Endometrial microvascular endothelial cells (primary cell): Measurements from ENCODE around the gene ELAC2. TPM values are rescaled to one million over a fixed set of nuclear protein-coding genes. Genes with fewer than 3 reads are reported as not detected.
"Not testable (repeated sequence)": the region's sequence is repeated elsewhere in the genome, so short reads cannot be mapped to it uniquely, and the experiment has no call there.

ENCODE experiments used
- in situ Hi-C: cut with HindIII; loops from 2 replicates; pipeline ENCODE4 v1.10.0; 2017; ENCODE audit warnings: low sequenced_read_pairs, low pct_unique_long_range_greater_than_20kb; ENCODE audit errors: inconsistent ontology term
- total RNA-seq: library from RNA; depleted of rRNA; stranded (reverse); fragments of >200 nt; gene quantifications from one replicate; pipeline ENCODE4 v1.2.3, GENCODE V29; 2015; ENCODE audit errors: inconsistent ontology term

The ELAC2 gene
- total RNA-seq, 1 donor from 2014 or later, result 111 TPM

- in situ Hi-C loops, result no loop called here
These were observed 23.3 kb downstream of the ELAC2 start for GRCh38 chr17:12994341-12995074.

DNA sequence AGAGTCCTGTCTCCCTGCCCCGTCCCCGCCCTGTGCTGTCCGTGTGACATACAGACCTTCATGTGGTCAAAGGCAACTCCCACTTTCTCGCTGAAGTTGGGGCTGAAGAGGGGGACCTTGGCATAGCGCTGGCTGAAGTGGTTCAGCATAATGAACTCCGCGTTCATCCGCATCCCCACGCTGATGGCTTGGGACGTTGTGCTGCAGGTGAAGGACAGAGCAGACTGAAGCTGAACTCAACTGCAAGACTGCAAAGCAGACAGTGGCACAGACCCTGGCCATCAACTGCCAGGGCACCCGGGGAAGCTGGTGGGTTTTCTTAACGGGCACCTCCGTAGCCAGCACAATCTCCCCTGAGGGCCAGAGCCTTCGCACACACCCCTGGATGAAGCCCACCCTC lies 24.2 kb downstream of the ELAC2 start:
- in situ Hi-C loops, result no loop called here

- in situ Hi-C loops, result no loop called here
These were observed 25.2 kb downstream of the ELAC2 start for GRCh38 chr17:12992676-12993075.

- in situ Hi-C loops, result no loop called here
These were observed 26.9 kb downstream of the ELAC2 start for GRCh38 chr17:12990926-12991325.

DNA sequence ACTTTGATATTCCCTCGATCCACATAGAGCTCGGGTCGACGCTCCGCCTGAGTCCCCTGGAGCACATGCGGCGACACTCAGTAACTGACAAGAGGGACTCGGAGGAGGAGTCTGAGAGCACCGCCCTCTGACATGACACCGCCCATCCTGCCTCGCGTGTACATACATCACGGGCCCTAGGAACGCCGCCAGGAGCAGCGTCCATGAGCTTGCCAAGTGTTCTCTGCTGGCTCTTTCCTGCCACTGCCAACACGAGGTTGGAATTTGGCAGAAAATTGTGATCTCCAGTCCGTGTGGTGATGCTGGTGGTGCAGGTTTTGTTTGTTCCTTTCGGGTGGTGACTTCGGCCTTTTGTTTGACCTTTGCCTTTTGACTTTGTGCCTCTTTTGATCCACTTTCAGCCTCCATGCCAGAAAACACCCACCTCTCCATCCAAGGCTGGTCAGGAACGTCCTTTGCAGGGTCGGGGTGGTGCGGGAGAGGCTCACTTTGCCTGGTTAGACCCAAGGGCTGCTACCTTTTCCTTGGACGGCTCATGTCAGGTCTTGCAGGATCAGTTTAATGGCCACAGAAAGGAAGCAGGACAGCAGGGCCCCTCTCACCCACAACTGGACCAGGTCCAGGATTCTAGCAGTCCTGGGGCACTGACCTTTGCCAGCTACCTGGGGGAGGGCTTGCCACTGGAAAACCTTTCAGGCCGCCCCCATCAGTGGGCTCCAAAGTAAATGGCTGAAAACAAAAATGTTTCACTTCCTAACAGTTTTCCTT lies 27.6 kb downstream of the ELAC2 start:
- in situ Hi-C loops, result no loop called here

GRCh38 chr17:12987120-12987519 lies 30.7 kb downstream of the ELAC2 start:
- in situ Hi-C loops, result no loop called here

- in situ Hi-C loops, result no loop called here
These were observed 32.2 kb downstream of the ELAC2 start for GRCh38 chr17:12985431-12986293.

GRCh38 chr17:12983991-12984884 lies 33.6 kb downstream of the ELAC2 start:
- in situ Hi-C loops, result no loop called here

- in situ Hi-C loops, result no loop called here
These were observed 35.6 kb downstream of the ELAC2 start for GRCh38 chr17:12982224-12982623.

GRCh38 chr17:12979826-12980500 lies 37.9 kb downstream of the ELAC2 start:
- in situ Hi-C loops, result no loop called here

GRCh38 chr17:12979246-12979645 lies 38.6 kb downstream of the ELAC2 start:
- in situ Hi-C loops, result no loop called here

- in situ Hi-C loops, result not testable (repeated sequence)
These were observed 39.0 kb downstream of the ELAC2 start for GRCh38 chr17:12978787-12979186.

DNA sequence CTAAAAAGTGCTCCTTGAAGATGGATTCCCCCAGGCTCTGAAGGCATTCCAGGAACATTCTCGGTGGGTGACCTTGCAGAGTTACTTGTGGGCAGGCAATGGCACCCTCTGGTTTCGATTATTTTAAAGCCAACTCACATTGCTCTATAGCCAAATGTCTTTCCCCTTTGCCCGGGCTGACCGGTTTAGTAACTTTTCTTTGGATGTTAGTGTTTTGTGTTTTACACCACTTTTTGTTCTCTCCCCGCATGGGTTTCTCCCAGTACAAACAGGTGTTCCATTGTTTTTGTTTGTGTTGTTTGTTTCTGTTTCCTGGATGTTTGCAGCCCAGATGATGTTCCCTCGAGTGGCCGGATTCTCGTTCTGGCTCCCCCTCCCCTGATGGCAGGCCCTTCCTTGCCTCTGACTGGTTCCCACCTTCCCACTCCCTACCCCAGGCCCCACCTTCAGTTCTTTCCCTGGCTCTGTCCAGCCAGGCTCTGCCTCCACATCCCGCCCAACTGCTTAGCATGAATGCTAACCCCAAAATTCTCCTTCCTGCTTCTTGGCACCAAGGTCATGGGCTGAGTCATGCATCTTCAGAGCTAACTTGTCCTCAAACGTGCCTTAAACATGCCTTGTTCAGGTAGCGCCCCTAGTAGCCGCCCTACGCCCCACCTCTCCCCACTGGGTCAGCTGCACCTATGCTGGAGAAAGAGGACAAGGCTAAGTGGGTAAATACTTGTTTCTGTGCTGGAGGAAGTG lies 40.6 kb downstream of the ELAC2 start:
- in situ Hi-C loops, result no loop called here

GRCh38 chr17:12974005-12974531 lies 43.8 kb downstream of the ELAC2 start:
- in situ Hi-C loops, result no loop called here

DNA sequence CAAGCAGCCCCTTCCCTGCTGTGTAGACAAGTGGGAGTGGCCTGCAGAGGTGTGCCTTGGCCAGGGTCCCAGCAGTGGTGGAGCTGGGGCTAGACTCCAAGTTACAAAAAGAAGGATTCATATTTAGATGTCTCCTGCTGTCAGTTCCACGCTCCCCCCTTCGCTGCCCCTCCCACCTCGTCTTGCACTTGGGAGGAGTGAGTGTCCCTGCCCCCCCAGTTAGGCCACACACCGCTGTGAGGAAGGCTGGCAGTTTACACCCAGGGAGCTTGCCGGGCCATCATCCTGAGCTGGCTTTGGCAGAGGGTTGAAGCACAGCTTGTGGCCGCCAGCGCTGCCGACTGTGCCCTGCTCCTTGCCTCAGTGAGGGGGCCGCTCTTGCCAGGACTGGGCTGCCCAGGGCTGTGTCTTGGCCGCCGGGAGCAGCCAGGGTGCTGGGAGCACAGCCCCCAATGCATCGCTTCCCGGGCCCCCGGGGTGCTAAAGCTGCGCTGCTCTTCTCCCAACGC lies 44.3 kb downstream of the ELAC2 start:
- in situ Hi-C loops, result no loop called here

DNA sequence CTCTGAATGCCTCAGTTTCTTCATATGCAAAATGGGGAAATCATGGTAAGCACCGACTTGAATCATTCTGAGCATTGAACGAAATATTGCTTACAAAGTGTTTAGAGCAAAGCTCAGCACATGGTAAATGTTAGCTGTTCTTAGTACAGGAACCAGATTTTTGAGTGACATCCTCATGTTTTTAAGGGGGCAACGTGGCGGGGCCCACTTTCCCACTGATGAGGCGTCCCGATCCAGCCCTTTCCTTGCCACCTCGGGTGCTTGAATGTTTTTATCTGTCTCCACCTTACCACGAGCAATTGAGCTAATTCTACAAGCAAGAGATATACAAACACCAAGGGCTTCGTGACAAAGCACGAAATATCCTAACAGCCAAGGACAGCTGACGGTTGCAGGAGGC lies 49.9 kb downstream of the ELAC2 start:
- in situ Hi-C loops, result no loop called here

DNA sequence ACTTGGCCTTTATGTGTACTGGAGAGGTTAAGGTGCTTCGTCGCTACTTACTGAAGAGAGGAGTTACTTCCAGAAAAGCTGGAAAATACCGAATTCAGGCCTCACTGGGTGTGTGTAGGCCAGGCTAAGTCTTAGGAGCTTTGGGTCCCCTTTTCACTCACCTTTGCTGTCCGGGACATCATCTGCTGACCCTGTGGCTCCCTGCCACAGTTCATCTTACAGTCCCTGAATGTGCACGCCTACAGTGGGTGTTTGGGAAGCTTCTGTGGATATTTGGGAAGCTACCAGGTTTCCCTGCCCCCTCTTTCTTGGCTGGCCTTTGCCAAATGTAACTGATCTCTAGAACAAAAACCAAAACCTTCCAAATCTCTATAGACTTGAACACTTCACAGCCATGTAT lies 51.4 kb downstream of the ELAC2 start:
- in situ Hi-C loops, result no loop called here
